Measurements from ENCODE around the gene PGP.
A peak's percentile ranks its signal among the peaks of the same experiment; 100 is the strongest.

Gene PGP

GRCh38 chr16:2253293-2253692, 38.7 kb upstream of the PGP start:
- no peak for TF ChIP-seq CTCF (IDR thresholded peaks at IDR 0.05; ENCODE audit: poor library complexity, severe bottlenecking)
- ATAC-seq (ENCODE audit: low read depth), result no peak
- Histone ChIP-seq H3K36me3 (ENCODE audit: low read depth) (peaks cover 73% of the 10 kb centered on the region), H3K4me1 (ENCODE audit: insufficient read depth, poor library complexity, severe bottlenecking) (peaks cover 10% of the 10 kb centered on the region), H3K4me3 (ENCODE audit: severe bottlenecking) (no peak overlapping the region), H3K27me3 (ENCODE audit: insufficient read depth, poor library complexity, severe bottlenecking) (no peaks in the 10 kb centered on the region), H3K9me3 (ENCODE audit: severe bottlenecking) (no peaks in the 10 kb centered on the region), H3K27ac (ENCODE audit: poor library complexity, severe bottlenecking) (no peak overlapping the region)
- DNase-seq (ENCODE audit: low spot score), result no peak

GRCh38 chr16:2252806-2253148, 38.1 kb upstream of the PGP start:
- no peak for TF ChIP-seq CTCF (IDR thresholded peaks at IDR 0.05; ENCODE audit: poor library complexity, severe bottlenecking)
- Histone ChIP-seq H3K27ac (ENCODE audit: poor library complexity, severe bottlenecking) (peak overlapping the region; percentile 85), H3K27me3 (ENCODE audit: insufficient read depth, poor library complexity, severe bottlenecking) (no peaks in the 10 kb centered on the region), H3K9me3 (ENCODE audit: severe bottlenecking) (no peaks in the 10 kb centered on the region), H3K36me3 (ENCODE audit: low read depth) (peaks cover 71% of the 10 kb centered on the region), H3K4me3 (ENCODE audit: severe bottlenecking) (no peak overlapping the region), H3K4me1 (ENCODE audit: insufficient read depth, poor library complexity, severe bottlenecking) (peaks cover 10% of the 10 kb centered on the region)
- no peak for ATAC-seq (ENCODE audit: low read depth)
- no peak for DNase-seq (ENCODE audit: low spot score)

- Histone ChIP-seq H3K36me3 (ENCODE audit: low read depth) (peaks cover 70% of the 10 kb centered on the region), H3K27me3 (ENCODE audit: insufficient read depth, poor library complexity, severe bottlenecking) (no peaks in the 10 kb centered on the region), H3K4me3 (ENCODE audit: severe bottlenecking) (peak within 1 kb of the TSS; percentile 86), H3K27ac (ENCODE audit: poor library complexity, severe bottlenecking) (peak within 1 kb of the TSS; percentile 85), H3K4me1 (ENCODE audit: insufficient read depth, poor library complexity, severe bottlenecking) (peaks cover 10% of the 10 kb centered on the region), H3K9me3 (ENCODE audit: severe bottlenecking) (no peaks in the 10 kb centered on the region)
- ATAC-seq (ENCODE audit: low read depth) (peak; percentile 85), DNase-seq (ENCODE audit: low spot score) (peak; percentile 92)
- peak; percentile 73 for TF ChIP-seq CTCF (IDR thresholded peaks at IDR 0.05; ENCODE audit: poor library complexity, severe bottlenecking)
Observed at GRCh38 chr16:2251296-2252111, 36.9 kb upstream of the PGP start, which contains the start of gene ECI1. Gene ECI1, minus strand, starts transcription at chr16:2251587. Its CDS starts 21 bp downstream, at chr16:2251566.

- Histone ChIP-seq H3K9me3 (ENCODE audit: severe bottlenecking) (no peaks in the 10 kb centered on the region), H3K36me3 (ENCODE audit: low read depth) (peaks cover 70% of the 10 kb centered on the region), H3K4me1 (ENCODE audit: insufficient read depth, poor library complexity, severe bottlenecking) (peaks cover 10% of the 10 kb centered on the region), H3K4me3 (ENCODE audit: severe bottlenecking) (peak overlapping the region; percentile 86), H3K27ac (ENCODE audit: poor library complexity, severe bottlenecking) (peak overlapping the region; percentile 85), H3K27me3 (ENCODE audit: insufficient read depth, poor library complexity, severe bottlenecking) (no peaks in the 10 kb centered on the region)
- no peak for DNase-seq (ENCODE audit: low spot score)
- peak; percentile 1; the same call in 1 of the 3 replicates for ATAC-seq (ENCODE audit: low read depth)
- no peak for TF ChIP-seq CTCF (IDR thresholded peaks at IDR 0.05; ENCODE audit: poor library complexity, severe bottlenecking)
Observed at GRCh38 chr16:2250652-2251295, 36.1 kb upstream of the PGP start.
